Raji (cell line): Measurements from ENCODE around the gene BCL11A.

ENCODE experiments used
- POLR2A ChIP-seq: IDR thresholded peaks from 2 replicates; pipeline ENCODE4 v1.6.1; 2011; ENCODE audit warnings: low read depth, low read length, control low read depth; ENCODE audit not compliant: insufficient read depth

Gene BCL11A

DNA sequence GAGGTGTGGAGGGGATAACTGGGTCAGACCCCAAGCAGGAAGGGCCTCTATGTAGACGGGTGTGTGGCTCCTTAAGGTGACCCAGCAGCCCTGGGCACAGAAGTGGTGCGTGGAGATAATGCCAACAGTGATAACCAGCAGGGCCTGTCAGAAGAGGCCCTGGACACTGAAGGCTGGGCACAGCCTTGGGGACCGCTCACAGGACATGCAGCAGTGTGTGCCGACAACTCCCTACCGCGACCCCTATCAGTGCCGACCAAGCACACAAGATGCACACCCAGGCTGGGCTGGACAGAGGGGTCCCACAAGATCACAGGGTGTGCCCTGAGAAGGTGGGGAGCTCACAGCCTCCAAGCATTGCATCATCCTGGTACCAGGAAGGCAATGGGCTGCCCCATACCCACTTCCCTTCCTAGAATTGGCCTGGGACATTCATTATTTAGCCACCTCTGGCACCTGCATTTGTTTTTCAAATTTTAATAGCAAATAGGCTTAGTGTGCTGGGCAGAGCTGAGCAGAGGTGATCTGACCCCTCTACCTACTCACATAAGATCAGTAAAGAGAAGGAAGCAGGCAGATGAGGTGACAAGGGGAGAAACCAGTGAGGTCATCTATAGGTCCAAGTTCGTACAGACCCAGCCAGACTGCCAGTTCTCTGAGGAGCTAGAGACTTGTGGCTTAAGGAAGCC, 55.2 kb downstream of the BCL11A start:
- TF ChIP-seq POLR2A = no peak

- no peak for TF ChIP-seq POLR2A
Observed at GRCh38 chr2:60497500-60497899, 56.0 kb downstream of the BCL11A start.

GRCh38 chr2:60496956-60497355, 56.5 kb downstream of the BCL11A start:
- TF ChIP-seq POLR2A = no peak

GRCh38 chr2:60496475-60496874, 57.0 kb downstream of the BCL11A start:
- no peak for TF ChIP-seq POLR2A

DNA sequence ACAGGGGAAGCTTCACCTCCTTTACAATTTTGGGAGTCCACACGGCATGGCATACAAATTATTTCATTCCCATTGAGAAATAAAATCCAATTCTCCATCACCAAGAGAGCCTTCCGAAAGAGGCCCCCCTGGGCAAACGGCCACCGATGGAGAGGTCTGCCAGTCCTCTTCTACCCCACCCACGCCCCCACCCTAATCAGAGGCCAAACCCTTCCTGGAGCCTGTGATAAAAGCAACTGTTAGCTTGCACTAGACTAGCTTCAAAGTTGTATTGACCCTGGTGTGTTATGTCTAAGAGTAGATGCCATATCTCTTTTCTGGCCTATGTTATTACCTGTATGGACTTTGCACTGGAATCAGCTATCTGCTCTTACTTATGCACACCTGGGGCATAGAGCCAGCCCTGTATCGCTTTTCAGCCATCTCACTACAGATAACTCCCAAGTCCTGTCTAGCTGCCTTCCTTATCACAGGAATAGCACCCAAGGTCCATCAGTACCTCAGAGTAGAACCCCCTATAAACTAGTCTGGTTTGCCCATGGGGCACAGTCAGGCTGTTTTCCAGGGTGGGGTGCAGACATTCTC, 58.3 kb downstream of the BCL11A start:
- TF ChIP-seq POLR2A = no peak

DNA sequence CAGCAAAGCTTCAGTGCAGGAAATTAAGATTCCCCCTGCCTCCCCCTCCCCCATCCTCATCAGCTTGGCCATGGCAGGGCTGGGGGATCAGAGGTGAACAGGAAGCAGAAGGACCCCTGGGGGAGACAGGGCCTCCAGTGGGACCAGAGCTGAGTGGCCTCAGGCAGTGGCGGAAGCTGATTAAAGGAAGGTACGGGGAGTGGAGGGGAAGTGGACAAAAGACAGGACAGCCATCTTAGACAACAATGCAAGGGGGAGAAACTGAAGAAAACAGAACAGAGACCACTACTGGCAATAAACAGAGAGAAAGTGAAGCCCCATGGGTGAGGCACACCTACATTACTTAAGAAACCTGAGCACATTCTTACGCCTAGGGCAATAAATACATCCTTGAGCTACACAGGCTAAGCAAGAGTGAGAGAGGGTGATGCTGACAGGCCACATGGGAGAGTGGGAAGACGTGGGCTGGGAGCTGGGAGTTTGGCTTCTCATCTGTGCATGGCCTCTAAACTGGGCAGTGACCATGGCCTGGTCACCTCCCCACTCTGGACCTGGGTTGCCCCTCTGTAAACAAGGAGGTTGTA, 59.6 kb downstream of the BCL11A start:
- TF ChIP-seq POLR2A = no peak

GRCh38 chr2:60492548-60492947, 60.9 kb downstream of the BCL11A start:
- no peak for TF ChIP-seq POLR2A

GRCh38 chr2:60490848-60491247, 62.6 kb downstream of the BCL11A start:
- TF ChIP-seq POLR2A = no peak

GRCh38 chr2:60490441-60490840, 63.0 kb downstream of the BCL11A start:
- no peak for TF ChIP-seq POLR2A

- TF ChIP-seq POLR2A = no peak
Observed at GRCh38 chr2:60489289-60489688, 64.2 kb downstream of the BCL11A start.

DNA sequence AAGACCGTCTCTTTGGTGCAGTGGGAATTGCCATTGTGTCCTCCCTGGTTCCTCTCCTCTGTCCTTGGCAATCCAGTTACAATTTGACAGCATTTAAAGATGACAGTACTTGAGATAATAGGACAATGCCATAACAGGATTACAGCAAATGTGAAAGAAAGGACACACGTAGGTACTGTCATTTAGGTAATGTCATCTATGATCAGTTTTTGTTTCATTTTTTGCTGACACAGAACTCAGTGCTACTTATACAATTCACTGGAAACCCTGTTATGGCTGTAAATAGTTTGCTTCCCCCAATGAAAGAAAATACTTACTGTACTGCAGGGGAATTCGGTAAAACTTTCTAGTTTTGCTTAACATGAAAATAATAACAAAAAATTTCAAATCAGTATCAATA, 65.2 kb downstream of the BCL11A start:
- no peak for TF ChIP-seq POLR2A

DNA sequence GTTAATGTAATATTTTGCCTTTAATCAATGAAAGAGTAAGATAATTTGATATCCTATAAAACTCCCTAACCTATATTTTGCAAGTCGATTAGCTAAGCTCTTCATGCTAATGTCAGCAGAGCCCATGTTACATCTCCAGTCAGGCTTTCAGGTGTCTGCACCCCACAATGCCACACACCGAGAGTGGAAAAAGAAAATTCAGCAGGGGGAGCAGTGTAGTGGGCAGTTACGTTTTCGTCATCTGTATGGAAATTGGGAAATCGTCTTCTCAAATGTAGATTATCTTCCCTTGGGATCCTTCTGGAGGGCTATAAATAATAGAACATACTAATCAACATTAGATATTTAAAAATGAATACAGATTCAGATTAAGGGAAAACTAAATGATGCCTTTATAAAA, 66.3 kb downstream of the BCL11A start:
- TF ChIP-seq POLR2A = no peak

DNA sequence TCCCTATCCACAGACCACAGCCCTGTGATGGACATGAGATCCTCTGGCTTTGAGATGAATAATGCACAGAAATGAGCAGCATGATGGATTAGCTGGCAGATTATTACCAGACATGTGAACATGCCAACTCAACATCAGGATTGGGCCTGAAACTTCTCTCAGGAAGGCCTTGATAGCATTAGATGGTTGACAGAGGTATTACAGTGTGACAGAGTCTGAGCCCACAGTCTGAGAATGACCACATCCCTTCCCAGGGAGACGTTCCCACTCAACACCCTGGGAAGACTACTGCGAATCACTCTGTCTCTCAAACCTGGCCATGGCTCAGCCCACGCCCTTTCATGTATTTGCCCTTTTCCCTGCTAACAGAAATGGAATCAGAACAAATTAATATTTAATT, 66.9 kb downstream of the BCL11A start:
- no peak for TF ChIP-seq POLR2A

- TF ChIP-seq POLR2A = no peak
Observed at GRCh38 chr2:60486067-60486466, 67.4 kb downstream of the BCL11A start.

DNA sequence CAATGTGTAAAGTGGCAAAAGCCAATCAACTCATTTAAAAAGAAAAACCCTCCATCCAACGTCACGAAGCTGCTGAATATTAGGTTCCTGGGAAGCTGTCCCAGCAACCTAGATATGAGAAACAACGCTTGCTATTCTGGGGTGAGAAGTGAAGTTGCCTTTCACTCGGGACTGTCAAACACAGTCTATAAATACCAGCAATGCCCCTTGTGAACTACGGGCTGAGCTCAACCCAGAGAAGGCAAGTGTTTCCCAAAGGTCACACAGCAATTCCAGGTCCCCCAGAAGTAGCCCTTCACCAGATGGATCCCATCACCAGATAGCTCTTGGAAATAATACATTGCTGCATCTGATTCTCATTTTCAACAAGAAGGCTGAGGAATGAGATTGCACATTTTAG, 67.9 kb downstream of the BCL11A start:
- no peak for TF ChIP-seq POLR2A

DNA sequence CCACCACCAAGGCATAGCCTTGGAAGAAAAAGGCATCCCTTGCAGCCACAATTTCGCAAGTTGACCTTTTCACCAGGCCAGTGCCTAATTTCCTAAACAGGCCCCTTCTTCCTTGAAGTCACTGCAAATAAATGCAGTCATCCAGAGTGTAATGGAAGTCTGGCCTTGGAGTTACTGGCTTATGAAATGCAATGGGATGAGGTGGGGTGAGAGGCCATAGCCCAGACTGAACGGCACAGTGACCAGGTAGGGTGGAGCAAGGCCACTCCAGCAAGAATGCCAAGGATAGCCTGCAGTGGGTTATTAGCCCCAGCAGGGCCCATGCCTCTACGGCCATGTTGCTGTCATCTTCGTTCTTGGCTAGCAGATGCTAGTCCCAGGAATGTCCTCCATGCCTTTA, 68.4 kb downstream of the BCL11A start:
- TF ChIP-seq POLR2A = no peak
